Activated CD8-positive, alpha-beta memory T cell treated with anti-CD3 and anti-CD28 coated beads for 48 hours (primary cell): Measurements from ENCODE around the gene HDAC9.

Source experiments
- DNase-seq, 3 experiments: peaks; one replicate each; pipeline ENCODE4 v3.0.0-alpha.2; 2020; ENCODE audit warnings: low read depth in 2 of 3, low spot score in 2 of 3

HDAC9 gene

DNA sequence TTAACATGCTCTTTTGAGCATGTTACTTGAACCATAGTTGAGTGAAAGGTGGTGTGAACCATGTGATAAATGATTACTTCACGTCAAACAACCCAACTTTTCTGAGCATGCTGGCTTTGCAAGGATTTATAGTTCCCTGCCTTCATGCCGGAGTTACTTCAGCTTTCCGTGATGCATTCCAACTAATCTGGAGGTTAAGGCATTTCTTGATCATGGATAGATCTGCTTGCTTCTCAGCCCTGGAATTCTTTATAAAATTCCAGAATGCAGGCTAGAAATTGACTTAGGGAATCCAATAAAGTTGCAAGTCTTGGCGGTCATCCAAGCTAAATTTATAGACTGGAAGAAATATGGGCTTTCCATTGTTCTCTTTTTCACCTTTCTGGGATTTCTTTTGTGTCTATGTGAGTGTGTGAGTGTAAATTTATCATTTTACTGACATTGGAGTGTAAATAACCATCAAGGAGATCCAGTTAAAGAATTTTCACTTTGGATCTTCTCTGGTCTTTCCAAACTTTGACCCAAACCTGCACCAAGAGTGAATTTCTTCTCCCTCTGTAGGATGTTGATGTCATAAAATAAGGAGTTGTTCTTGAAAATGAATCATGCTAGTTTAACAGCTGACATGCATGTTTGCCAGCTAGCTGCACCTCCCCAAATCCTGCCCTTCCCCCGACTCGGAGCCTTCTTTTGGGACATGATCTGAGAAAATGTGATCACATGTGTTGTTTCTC is 332.9 kb downstream of the HDAC9 start:
- no peak for DNase-seq

- no peak for DNase-seq
These were observed 333.7 kb downstream of the HDAC9 start for GRCh38 chr7:18828994-18829857.

DNA sequence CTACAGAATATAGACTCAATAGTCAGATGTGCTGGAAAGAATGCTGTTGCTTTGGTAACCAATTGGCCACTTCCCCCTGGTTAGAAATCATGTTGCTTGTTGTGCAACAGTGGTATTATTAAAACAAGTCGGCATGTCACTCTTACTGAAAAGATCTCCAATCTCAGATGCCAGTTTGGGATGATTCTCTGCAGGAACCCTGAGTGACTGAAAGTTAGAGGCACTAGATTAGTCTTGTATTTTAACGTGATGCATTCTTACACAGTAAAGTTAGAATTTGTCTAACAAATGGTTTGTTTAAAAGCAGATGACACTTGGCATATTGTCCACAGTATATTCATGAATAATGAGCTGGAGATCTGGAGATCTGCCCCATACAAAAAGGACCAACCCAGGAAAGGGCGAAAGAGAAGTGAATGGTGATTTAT is 334.3 kb downstream of the HDAC9 start:
- no peak for DNase-seq

- DNase-seq = no peak
These were observed 335.9 kb downstream of the HDAC9 start for GRCh38 chr7:18831419-18831818.

DNA sequence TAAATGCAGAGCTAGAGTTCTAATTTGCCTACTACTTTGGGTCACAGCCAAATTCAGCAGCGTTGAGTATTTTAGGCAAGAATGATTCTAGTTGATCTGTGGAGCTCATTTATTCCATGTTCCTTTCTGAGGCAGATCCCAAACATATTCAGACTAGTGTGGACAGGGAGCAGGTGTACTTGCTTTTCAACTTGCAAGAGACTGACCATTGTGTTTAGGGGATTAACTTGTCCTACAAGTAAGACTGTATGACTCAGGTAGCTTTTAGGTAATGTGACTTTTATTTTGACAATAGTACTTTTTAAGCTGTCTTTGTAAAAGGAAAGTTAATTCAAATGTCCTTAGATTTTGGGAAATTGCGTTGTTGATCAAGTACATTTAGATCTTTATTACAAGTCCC is 336.4 kb downstream of the HDAC9 start:
- DNase-seq = no peak

- no peak for DNase-seq
These were observed 339.0 kb downstream of the HDAC9 start for GRCh38 chr7:18834577-18834976.

- no peak for DNase-seq
These were observed 339.6 kb downstream of the HDAC9 start for GRCh38 chr7:18835001-18835690.

DNA sequence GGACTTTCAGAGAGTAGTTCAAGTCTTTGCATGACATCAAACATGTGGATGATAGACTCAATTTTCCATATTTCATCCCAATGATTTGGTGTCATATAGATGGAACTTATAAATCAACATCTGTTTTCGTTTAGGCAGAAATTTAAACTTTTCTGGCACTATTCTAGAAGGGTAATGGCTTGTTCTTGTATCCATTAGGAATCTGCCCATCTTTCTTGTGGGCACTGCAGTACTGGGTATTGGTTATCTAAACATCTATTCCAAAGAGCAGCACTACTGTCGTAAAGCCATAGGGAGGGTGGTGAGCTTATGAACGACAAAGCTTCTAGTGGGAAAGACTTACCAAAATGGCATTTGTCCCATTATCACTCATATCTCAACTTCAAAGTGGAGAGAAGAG is 348.4 kb downstream of the HDAC9 start:
- no peak for DNase-seq

GRCh38 chr7:18844735-18845134 is 349.2 kb downstream of the HDAC9 start:
- no peak for DNase-seq

DNA sequence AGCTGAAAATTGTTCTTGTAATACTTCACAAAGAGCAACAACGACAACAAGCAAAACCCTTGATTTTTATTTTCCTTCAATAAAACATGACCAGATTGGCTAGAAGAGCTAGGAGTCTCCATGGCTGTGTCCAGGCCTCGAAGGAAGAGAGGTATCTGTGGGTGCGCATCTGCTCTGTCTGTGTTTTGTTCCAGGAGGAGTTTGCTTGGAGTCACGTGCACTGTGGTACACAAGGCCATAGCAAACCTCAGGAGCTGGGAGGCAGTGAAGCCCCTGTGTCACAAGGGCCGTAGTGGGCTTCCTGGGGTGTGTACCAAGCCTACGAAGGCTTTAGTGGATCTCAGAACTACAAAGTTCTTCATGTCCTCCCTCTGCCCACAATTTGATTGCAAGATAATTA is 350.2 kb downstream of the HDAC9 start:
- no peak for DNase-seq

GRCh38 chr7:18846765-18847215 is 351.2 kb downstream of the HDAC9 start:
- no peak for DNase-seq

GRCh38 chr7:18849130-18849529 is 353.6 kb downstream of the HDAC9 start:
- DNase-seq = no peak

GRCh38 chr7:18855796-18856195 is 360.2 kb downstream of the HDAC9 start:
- no peak for DNase-seq

DNA sequence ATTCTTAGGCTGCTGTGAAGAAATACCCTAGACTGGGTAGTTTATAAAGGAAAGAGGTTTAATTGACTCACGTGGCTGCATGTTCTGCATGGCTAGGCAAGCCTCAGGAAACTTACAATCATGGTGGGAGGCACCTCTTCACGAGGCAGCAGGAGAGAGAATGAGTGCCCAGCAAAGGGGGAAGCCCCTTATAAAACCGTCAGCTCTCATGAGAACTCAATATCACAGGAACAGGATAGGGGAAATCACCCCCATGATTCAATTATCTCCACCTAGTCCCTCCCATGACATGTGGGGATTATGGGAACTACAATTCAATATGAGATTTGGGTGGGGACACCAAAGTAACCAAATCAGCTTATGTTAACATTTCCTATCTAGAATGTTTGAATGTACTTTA is 362.7 kb downstream of the HDAC9 start:
- DNase-seq = no peak

- DNase-seq = no peak
These were observed 363.8 kb downstream of the HDAC9 start for GRCh38 chr7:18859318-18859717.

GRCh38 chr7:18860221-18860620 is 364.7 kb downstream of the HDAC9 start:
- no peak for DNase-seq

GRCh38 chr7:18861514-18862118 is 366.1 kb downstream of the HDAC9 start:
- no peak for DNase-seq

- DNase-seq = no peak
These were observed 369.4 kb downstream of the HDAC9 start for GRCh38 chr7:18864967-18865366.

GRCh38 chr7:18866359-18867036 is 370.9 kb downstream of the HDAC9 start:
- no peak for DNase-seq

GRCh38 chr7:18872344-18872743 is 376.8 kb downstream of the HDAC9 start:
- DNase-seq = no peak
